Right forelimb (tissue), 1 donor: ENCODE measurements around the gene TMEM140.
"Not testable (repeated sequence)": the region's sequence is repeated elsewhere in the genome, so short reads cannot be mapped to it uniquely, and the experiment has no call there.

Experiments used
- DNase-seq: peaks from one replicate; pipeline ENCODE4 v3.0.0-alpha.2; 2018

TMEM140 gene

GRCh38 chr7:135159359-135160085, 11.7 kb downstream of the TMEM140 start:
- no peak for DNase-seq

- DNase-seq, result no peak
Measured at GRCh38 chr7:135160098-135160857, 12.4 kb downstream of the TMEM140 start.

GRCh38 chr7:135160858-135161653, 13.2 kb downstream of the TMEM140 start:
- no peak for DNase-seq

DNA sequence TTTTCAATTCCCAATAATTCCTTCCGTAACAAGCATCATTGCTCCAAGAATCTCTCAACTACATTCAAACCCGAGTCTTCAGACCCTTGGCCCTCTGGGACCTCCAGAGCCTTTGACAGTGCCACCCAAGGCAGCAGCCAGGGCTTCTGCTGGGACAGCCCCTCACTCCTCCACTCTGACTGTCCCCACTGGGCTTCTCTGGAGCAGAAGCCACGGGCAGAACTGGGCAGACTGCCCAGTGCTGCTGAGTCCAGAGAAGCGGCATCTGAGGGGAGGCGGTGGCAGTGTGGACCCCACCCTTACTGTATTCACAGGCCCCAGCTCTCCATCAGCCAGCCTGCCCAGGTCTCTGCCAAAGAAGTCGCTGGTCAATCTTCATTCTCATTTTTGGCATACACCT, 13.8 kb downstream of the TMEM140 start:
- DNase-seq, result no peak

DNA sequence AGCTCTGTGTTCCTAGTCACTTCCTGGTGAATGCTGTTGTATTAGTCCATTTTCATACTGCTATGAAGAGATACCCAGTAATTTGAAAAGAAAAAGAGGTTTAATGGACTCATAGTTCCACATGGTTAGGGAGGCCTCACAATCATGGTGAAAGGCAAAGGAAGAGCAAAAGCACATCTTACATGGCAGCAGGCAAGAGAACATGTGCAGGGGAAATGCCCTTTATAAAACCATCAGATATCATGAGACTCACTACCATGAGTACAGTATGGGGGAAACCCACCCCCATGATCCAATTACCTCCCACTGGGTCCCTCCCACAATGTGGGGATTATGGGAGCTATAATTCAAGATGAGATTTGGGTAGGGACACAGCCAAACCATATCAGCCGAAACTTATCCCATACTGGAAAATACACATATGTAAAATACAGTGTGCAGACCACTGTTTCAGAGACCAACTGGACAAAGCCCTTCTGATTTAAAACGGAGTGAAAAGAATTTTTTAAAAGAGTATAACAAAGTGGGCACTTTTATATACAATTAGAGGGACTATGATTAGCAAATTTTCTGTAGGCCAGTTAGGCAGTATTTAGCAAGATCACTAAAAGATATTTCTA, 14.6 kb downstream of the TMEM140 start:
- no peak for DNase-seq

DNA sequence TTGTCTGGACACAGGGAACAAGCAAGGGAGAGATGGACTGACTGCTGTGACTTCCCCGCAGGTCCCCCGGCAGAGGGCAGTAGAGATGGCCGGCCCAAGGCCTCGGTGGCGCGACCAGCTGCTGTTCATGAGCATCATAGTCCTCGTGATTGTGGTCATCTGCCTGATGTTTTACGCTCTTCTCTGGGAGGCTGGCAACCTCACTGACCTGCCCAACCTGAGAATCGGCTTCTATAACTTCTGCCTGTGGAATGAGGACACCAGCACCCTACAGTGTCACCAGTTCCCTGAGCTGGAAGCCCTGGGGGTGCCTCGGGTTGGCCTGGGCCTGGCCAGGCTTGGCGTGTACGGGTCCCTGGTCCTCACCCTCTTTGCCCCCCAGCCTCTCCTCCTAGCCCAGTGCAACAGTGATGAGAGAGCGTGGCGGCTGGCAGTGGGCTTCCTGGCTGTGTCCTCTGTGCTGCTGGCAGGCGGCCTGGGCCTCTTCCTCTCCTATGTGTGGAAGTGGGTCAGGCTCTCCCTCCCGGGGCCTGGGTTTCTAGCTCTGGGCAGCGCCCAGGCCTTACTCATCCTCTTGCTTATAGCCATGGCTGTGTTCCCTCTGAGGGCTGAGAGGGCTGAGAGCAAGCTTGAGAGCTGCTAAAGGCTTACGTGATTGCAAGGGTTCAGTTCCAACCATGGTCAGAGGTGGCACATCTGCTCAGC, 16.6 kb downstream of the TMEM140 start:
- no peak for DNase-seq

DNA sequence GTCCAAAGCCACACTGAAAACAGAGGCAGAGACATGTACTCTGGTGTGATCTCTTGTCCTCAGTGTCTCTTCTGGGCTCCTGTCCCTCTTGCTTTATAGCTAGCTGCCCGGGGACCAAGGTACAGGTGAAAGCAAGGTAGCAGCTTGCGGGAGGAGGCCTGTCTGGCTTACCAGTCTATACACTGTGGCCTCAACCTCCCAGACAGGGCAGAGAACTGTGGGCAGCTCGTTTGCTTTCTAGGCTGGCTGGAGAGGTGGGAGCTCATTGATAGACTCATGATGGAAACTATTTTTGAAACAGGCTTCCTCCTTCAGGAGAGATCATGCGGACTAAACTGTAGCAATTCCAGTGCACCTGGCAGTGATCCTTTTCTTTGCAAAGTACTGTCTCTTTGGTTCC, 18.0 kb downstream of the TMEM140 start:
- DNase-seq, result no peak

DNA sequence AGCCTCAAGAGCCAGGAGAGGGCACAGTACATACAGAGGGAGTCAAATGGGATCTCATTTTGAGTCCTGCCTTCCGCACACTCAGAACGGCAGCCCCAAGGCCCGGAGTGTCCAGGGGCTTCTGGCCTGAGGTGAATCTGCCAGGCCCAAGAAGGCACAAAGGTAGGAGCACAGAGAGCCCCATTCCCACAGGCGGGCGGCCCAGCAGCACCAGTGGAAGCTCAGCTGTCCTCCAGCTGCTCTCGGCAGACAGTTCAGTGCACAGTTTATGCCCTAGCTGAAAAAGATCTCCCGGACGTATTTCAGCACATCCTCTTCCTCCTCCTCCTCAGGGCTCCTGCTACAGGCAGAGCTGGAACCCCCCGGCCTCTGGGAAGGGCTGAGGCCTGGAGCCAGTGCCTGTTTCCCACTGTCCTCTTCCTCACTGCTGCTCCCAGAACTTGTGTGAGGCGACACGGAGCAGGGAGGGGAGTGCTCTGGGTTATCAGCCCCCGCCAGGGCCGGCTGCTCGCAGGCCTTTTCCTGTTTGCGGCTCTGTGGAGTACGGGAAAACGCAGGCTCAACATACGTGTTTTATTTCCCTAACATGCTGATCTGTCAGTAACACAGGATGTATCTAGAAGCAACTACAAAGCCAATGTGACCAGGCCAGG, 18.6 kb downstream of the TMEM140 start:
- no peak for DNase-seq

DNA sequence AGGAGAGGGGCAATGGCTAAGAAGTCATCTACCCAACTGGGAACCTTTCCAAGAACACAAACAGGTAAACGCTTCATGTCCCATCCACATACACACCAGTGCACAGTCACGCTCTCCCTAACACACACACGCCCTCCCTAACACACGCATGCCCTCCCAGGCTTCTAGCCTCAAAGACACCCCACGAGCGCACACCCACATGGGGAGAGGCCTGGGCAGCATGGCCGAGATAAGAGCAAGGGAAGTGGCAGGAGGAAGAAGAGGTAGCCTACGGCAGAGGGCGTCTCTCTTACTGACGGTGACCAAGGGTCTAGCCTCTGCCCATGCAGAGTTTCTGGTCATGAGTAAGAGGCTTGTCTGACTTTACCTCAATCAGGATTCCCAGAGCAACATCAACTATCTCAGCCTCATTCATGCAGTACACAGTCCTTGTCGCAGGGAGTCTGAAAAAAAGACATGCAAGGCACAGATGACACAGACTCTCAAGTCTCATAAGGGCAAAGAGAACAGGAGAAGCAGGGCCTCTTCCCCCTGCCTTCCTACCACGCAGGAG, 19.6 kb downstream of the TMEM140 start:
- no peak for DNase-seq

- no peak for DNase-seq
Measured at GRCh38 chr7:135168001-135168400, 20.1 kb downstream of the TMEM140 start.

DNA sequence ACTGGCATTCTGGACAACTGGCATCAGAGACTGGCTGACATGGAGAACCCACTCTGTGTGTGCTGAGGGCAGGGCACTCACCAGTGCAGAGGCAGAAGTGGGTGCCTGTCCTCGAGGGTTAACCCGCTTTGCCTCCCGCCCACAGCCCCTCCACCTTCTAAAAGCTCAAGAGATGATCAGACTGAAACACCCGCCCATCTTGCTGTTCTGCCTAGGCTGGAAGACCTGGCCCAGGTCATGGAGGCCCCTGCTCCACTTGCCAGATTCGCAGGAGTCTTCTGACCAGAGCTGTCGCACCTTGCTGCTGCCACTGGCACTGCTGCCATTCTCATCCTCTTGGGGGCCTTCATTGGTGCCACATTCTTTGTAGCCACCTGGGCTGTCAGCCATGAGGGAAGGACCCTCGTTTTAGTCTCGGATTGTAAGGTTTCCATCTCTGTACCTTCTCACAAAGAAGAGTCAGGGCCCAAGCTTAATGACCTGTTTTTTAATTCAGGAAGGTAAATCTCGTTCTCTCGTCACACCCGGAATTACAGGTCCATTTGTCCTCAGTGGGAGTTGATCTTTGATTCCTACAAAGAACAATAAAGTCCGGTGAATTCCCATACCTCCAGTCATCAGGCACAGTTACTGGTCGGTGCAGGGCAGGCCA, 20.7 kb downstream of the TMEM140 start:
- DNase-seq, result no peak

- no peak for DNase-seq
Measured at GRCh38 chr7:135169141-135169963, 21.5 kb downstream of the TMEM140 start.

- DNase-seq, result no peak
Measured at GRCh38 chr7:135169964-135170273, 22.0 kb downstream of the TMEM140 start.

- DNase-seq, result peak; percentile 95
Measured at GRCh38 chr7:135170274-135170997, 22.6 kb downstream of the TMEM140 start, which contains the start of gene CYREN. Gene CYREN (minus strand): TSS chr7:135170707. CDS start chr7:135168922, 1,785 bp downstream.

DNA sequence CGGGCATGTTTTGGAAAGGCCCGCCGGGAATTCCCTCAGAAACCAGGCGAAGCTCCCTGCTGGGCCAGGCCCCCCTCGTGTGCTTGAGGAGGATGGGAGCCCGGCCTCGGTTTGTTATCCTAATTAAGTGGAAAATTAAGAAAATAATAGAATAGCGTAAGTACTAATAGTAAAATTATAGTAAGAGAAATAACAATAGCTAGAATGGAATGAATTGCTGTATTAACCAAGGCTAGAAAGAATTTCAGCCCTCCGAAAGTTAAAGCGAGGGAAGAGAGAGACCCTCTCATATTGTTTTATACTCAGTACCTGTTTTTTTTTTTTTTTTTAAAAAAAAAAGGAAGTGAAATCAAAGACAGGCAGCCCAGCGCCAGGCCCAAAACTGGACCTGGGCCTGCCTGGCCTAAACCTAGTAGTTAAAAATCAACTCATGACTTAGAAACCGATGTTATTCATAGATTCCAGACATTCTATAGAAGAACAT, 23.2 kb downstream of the TMEM140 start:
- not testable (repeated sequence) for DNase-seq

- DNase-seq, result not testable (repeated sequence)
Measured at GRCh38 chr7:135171581-135172291, 23.9 kb downstream of the TMEM140 start.

- not testable (repeated sequence) for DNase-seq
Measured at GRCh38 chr7:135173916-135174315, 26.0 kb downstream of the TMEM140 start.

DNA sequence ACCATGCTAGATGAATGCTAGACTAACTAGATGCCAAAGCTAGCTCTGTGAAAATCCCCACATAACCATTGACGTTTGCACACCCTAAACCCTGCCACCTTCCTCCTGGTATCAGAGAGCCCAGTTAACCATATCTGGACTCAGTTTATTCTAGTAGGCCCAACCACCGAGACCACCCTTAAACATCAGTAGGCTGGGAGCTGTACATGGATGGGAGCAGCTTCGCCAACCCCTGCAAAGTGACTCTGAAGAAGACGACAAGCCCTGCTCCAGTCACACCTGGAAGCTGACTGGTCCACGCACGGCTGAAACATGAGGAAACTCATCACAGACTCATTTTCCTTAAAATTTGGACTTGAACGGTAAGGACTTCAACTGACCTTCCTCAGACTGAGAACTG, 27.1 kb downstream of the TMEM140 start:
- DNase-seq, result no peak

- no peak for DNase-seq
Measured at GRCh38 chr7:135175931-135176330, 28.1 kb downstream of the TMEM140 start.
